Smooth muscle cell (in vitro differentiated cells): ENCODE measurements around the gene C18orf32. TPM values are rescaled to one million over a fixed set of nuclear protein-coding genes. Genes with fewer than 3 reads are reported as not detected.

Experiments used
- DNase-seq: peaks from one replicate; lab custom pipeline; 2025; ENCODE audit not compliant: unreplicated experiment; lab: John Stamatoyannopoulos, UW
- H2AFZ ChIP-seq: fragments of 200-600 bp; sonication (generic); 2 replicates; pipeline ENCODE4 v1.6.0; 2016; ENCODE audit warnings: antibody characterized with exemption, low read depth, mild to moderate bottlenecking
- H3F3A ChIP-seq: fragments of 200-600 bp; sonication (generic); 2 replicates; pipeline ENCODE4 v1.6.0; 2017; ENCODE audit warnings: antibody characterized with exemption, low read depth
- H3K27ac ChIP-seq: fragments of 200-600 bp; sonication (generic); 2 replicates; pipeline ENCODE4 v1.5.1; 2016; ENCODE audit warnings: low read depth, mild to moderate bottlenecking
- H3K27me3 ChIP-seq: fragments of 200-600 bp; sonication (generic); 2 replicates; pipeline ENCODE4 v1.6.1; 2016; ENCODE audit warnings: low read depth, mild to moderate bottlenecking
- H3K36me3 ChIP-seq: fragments of 200-600 bp; sonication (generic); 2 replicates; pipeline ENCODE4 v1.5.1; 2016; ENCODE audit warnings: low read depth
- H3K4me1 ChIP-seq: fragments of 200-600 bp; sonication (generic); 2 replicates; pipeline ENCODE4 v1.5.1; 2016; ENCODE audit warnings: low read depth
- H3K4me2 ChIP-seq: fragments of 200-600 bp; sonication (generic); 2 replicates; pipeline ENCODE4 v1.6.0; 2016; ENCODE audit warnings: mild to moderate bottlenecking
- H3K4me3 ChIP-seq: fragments of 200-600 bp; sonication (generic); 2 replicates; pipeline ENCODE4 v1.5.1; 2016; ENCODE audit warnings: mild to moderate bottlenecking
- H3K79me2 ChIP-seq: fragments of 200-600 bp; sonication (generic); 2 replicates; pipeline ENCODE4 v1.6.0; 2016; ENCODE audit warnings: low read depth, mild to moderate bottlenecking
- H3K9ac ChIP-seq: fragments of 200-600 bp; sonication (generic); 2 replicates; pipeline ENCODE4 v1.6.0; 2016; ENCODE audit warnings: low read depth
- H3K9me3 ChIP-seq: fragments of 200-600 bp; sonication (generic); replicated peaks from 2 replicates; pipeline ENCODE4 v1.5.1; 2016; ENCODE audit warnings: low read depth
- H4K20me1 ChIP-seq: fragments of 200-600 bp; sonication (generic); 2 replicates; pipeline ENCODE4 v1.6.0; 2016; ENCODE audit warnings: low read depth
- CTCF ChIP-seq: fragments of 200-600 bp; sonication (generic); IDR thresholded peaks from 2 replicates; pipeline ENCODE4 v1.5.1; 2017; ENCODE audit warnings: borderline replicate concordance, mild to moderate bottlenecking, antibody characterized with exemption; ENCODE audit not compliant: insufficient read depth, poor library complexity, severe bottlenecking
- WGBS: methylation state at CpG from one replicate; pipeline ENCODE4 v1.1.7; 2016; ENCODE audit warnings: low lambda C conversion rate; 5-methylcytosine and 5-hydroxymethylcytosine counted together
- polyA plus RNA-seq: library from polyadenylated mRNA; unstranded; fragments of >200 nt; fragmentation: Nextera tagmentation; extraction: Ambion mirVana; gene quantifications from 2 replicates; pipeline ENCODE4 v1.2.1, GENCODE V29; 2016
- total RNA-seq: library from RNA; depleted of rRNA; stranded (reverse); fragments of >200 nt; gene quantifications from 2 replicates; pipeline ENCODE4 v1.2.3, GENCODE V29; 2014

The C18orf32 gene
- total and polyA plus RNA-seq, 2 experiments from 2014 or later: 74.9 to 87.2 TPM

DNA sequence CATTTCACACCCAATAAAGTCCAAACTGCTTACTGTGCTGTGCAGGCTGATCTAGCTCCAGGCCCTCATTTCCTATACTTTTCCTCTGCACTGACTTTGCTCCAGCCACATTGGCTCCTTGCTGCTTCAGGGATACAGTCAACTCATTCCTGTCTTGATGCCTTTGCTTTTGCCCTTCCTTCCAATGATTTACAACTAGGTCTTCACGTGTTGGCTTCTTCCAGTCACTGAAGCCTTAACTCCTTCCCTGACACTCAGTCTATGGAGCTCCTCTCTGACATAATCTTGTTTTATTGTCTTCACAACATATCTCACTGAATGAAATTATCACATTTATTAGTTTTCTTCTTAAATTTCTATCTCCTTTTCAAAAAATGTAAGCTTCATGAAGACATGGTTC is 16.9 kb upstream of the C18orf32 start:
- DNase-seq: no peak
- Histone ChIP-seq H3K79me2 (no peaks in the 10 kb centered on the region), H3K27me3 (no peaks in the 10 kb centered on the region), H4K20me1 (no peaks in the 10 kb centered on the region), H3K36me3 (no peaks in the 10 kb centered on the region), H3K4me3 (no peak overlapping the region), H3K9me3 (no peaks in the 10 kb centered on the region), H3F3A (no peaks in the 10 kb centered on the region), H3K4me2 (no peak overlapping the region), H2AFZ (peak overlapping the region; percentile 46), H3K4me1 (peaks cover 13% of the 10 kb centered on the region), H3K27ac (no peak overlapping the region), H3K9ac (no peak overlapping the region)
- no peak for TF ChIP-seq CTCF
- 9% methylated on average over 1 of the region's 1 CpG for WGBS

- Histone ChIP-seq H3K9me3 (no peaks in the 10 kb centered on the region), H3K27ac (no peak overlapping the region), H3F3A (no peaks in the 10 kb centered on the region), H3K4me1 (peaks cover 13% of the 10 kb centered on the region), H4K20me1 (no peaks in the 10 kb centered on the region), H3K9ac (no peak overlapping the region), H3K79me2 (no peaks in the 10 kb centered on the region), H2AFZ (peak overlapping the region; percentile 38), H3K27me3 (no peaks in the 10 kb centered on the region), H3K4me2 (no peak overlapping the region), H3K36me3 (no peaks in the 10 kb centered on the region), H3K4me3 (no peak overlapping the region)
- no peak for TF ChIP-seq CTCF
- WGBS: 64% methylated on average over 14 of the region's 14 CpGs
- DNase-seq: no peak
Observed at GRCh38 chr18:49500201-49500921, 13.3 kb upstream of the C18orf32 start.

DNA sequence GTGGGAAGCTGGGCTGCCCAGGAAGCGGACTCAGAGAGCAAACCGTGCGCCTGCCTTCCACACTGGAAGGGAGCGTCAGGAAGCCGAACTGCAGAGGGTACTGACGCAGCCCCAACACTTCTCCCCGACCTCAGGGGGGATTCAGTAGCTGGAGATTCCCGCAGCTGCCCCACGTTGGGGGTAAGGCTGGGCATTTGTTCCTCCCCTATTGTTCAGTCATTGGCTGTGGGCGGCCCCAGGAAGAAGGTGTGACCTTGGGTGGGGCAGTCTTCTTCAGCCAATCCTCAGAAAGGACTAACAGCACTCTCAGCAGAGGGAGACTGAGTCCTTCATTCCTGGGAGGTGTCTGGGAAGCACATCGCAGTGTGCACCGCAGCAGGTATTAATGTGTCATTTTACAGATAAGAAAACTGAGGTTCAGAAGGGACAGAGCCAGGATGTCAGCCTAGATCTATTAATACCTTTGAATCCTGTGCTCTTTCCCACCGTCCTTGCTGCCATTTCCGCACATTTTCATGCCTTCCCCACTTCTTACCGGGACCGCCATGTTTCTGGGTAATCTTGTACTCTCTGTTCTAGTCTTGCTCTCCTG is 12.1 kb upstream of the C18orf32 start:
- H3K36me3 ChIP-seq: no peaks in the 10 kb centered on the region
- no peaks in the 10 kb centered on the region for H3K27me3 ChIP-seq
- H3K9me3 ChIP-seq: no peaks in the 10 kb centered on the region
- no peak for TF ChIP-seq CTCF
- no peaks in the 10 kb centered on the region for H4K20me1 ChIP-seq
- peaks cover 4% of the 10 kb centered on the region for H3F3A ChIP-seq
- H3K4me3 ChIP-seq: no peak overlapping the region
- no peak overlapping the region for H3K27ac ChIP-seq
- no peaks in the 10 kb centered on the region for H3K79me2 ChIP-seq
- H3K4me1 ChIP-seq: peaks cover 20% of the 10 kb centered on the region
- no peak overlapping the region for H3K9ac ChIP-seq
- H3K4me2 ChIP-seq: no peak overlapping the region
- H2AFZ ChIP-seq: no peak overlapping the region
- 85% methylated on average over 16 of the region's 16 CpGs for WGBS
- DNase-seq: no peak
